SK-N-SH (cell line): ENCODE data around the gene CACNA1G. TPM values are rescaled to one million over a fixed set of nuclear protein-coding genes. Genes with fewer than 3 reads are reported as not detected.
A peak's percentile ranks its signal among the peaks of the same experiment; 100 is the strongest.

Experiments
- CTCF ChIA-PET: fragments of 300-600, 350-600 bp; formaldehyde crosslinking; extraction: SDS; loops from one replicate; lab custom pipeline; 2021; lab: Yijun Ruan, JAX
- POLR2A ChIA-PET: fragments of 350-600 bp; sonication (Branson Sonifier 250); formaldehyde crosslinking; extraction: SDS; loops from one replicate; lab custom pipeline; 2020; ENCODE audit warnings: antibody characterized with exemption, inconsistent platforms; lab: Yijun Ruan, JAX
- DNase-seq: peaks from one replicate; pipeline ENCODE4 v3.0.0; 2012
- H2AFZ ChIP-seq: fragments of 200-600 bp; sonication (generic); 2 replicates; pipeline ENCODE4 v1.8.1; 2016; ENCODE audit warnings: antibody characterized with exemption, mild to moderate bottlenecking, low read depth
- H3F3A ChIP-seq: fragments of 200-600 bp; sonication (generic); replicated peaks from 2 replicates; pipeline ENCODE3; 2016; ENCODE audit warnings: antibody characterized with exemption, mild to moderate bottlenecking; ENCODE audit not compliant: insufficient read depth
- H3K27ac ChIP-seq, 2 experiments: fragments of 200-500 bp in 1 of 2; fragments of 200-600 bp in 1 of 2; sonication (Bioruptor generic) in 1 of 2; sonication (generic), shearing (Covaris generic) in 1 of 2; 2 replicates each; pipeline versions ENCODE4 v1.5.1 to v1.6.1; 2014 to 2016; ENCODE audit warnings: low read depth in 2 of 2, inconsistent platforms in 1 of 2, low read length in 1 of 2, mild to moderate bottlenecking in 1 of 2, mixed read lengths in 1 of 2
- H3K27me3 ChIP-seq: fragments of 200-600 bp; sonication (generic), shearing (Covaris generic); 2 replicates; pipeline ENCODE4 v1.6.1; 2016; ENCODE audit warnings: mixed run types; ENCODE audit not compliant: insufficient read depth
- H3K36me3 ChIP-seq, 2 experiments: fragments of 200-500 bp in 1 of 2; fragments of 200-600 bp in 1 of 2; sonication (Bioruptor generic) in 1 of 2; sonication (generic) in 1 of 2; replicated peaks in 1 of 2; 2 replicates each; pipeline versions ENCODE3 to v1.5.1; 2014 to 2016; ENCODE audit warnings: low read length in 1 of 2, mild to moderate bottlenecking in 1 of 2; ENCODE audit not compliant: insufficient read depth in 2 of 2, control insufficient read depth in 1 of 2
- H3K4me1 ChIP-seq, 2 experiments: fragments of 200-500 bp in 1 of 2; fragments of 200-600 bp in 1 of 2; sonication (Bioruptor generic) in 1 of 2; sonication (generic), shearing (Covaris generic) in 1 of 2; 2 replicates each; pipeline versions ENCODE4 v1.5.1 to v1.6.1; 2014 to 2016; ENCODE audit warnings: low read depth in 1 of 2, low read length in 1 of 2, mixed run types in 1 of 2; ENCODE audit not compliant: insufficient read depth in 2 of 2, control insufficient read depth in 1 of 2
- H3K4me2 ChIP-seq: fragments of 200-600 bp; sonication (generic), shearing (Covaris generic); 2 replicates; pipeline ENCODE4 v1.6.1; 2017; ENCODE audit warnings: mixed run types
- H3K4me3 ChIP-seq, 2 experiments: fragments of 200-500 bp in 1 of 2; fragments of 200-600 bp in 1 of 2; sonication (Bioruptor generic) in 1 of 2; sonication (generic), shearing (Covaris generic) in 1 of 2; 2 replicates each; pipeline versions ENCODE4 v1.5.1 to v1.8.1; 2014 to 2016; ENCODE audit warnings: low read depth in 2 of 2, inconsistent platforms in 1 of 2, low read length in 1 of 2, mild to moderate bottlenecking in 1 of 2, mixed read lengths in 1 of 2, moderate library complexity in 1 of 2
- H3K79me2 ChIP-seq: fragments of 200-600 bp; sonication (generic); 2 replicates; pipeline ENCODE4 v1.8.1; 2017; ENCODE audit warnings: mild to moderate bottlenecking; ENCODE audit not compliant: insufficient read depth
- H3K9ac ChIP-seq: fragments of 200-600 bp; sonication (generic); 2 replicates; pipeline ENCODE4 v1.6.1; 2017; ENCODE audit warnings: mixed run types
- H3K9me2 ChIP-seq: fragments of 200-600 bp; sonication (generic); 2 replicates; pipeline ENCODE4 v1.6.1; 2017; ENCODE audit warnings: mixed run types
- H3K9me3 ChIP-seq: fragments of 200-600 bp; sonication (generic); 2 replicates; pipeline ENCODE4 v1.6.1; 2017; ENCODE audit warnings: mixed run types, mild to moderate bottlenecking, moderate library complexity
- H4K20me1 ChIP-seq: fragments of 200-600 bp; sonication (generic); 2 replicates; pipeline ENCODE4 v1.6.1; 2017; ENCODE audit warnings: mild to moderate bottlenecking, mixed run types; ENCODE audit not compliant: insufficient read depth
- CHD2 ChIP-seq: fragments of 150-350 bp; IDR thresholded peaks from 2 replicates; pipeline ENCODE4 v1.6.1; 2018; ENCODE audit warnings: low read length; ENCODE audit not compliant: partially characterized antibody
- EP300 ChIP-seq, 2 experiments: IDR thresholded peaks; 2 replicates each; pipeline versions ENCODE4 v1.4.0 to v1.6.1; 2012; ENCODE audit warnings: borderline replicate concordance in 1 of 2, low read depth in 1 of 2, low read length in 1 of 2
- FOXJ3 ChIP-seq: sonication (generic); formaldehyde crosslinking; IDR thresholded peaks from 2 replicates; pipeline ENCODE4 v1.5.1; 2020; ENCODE audit warnings: mild to moderate bottlenecking, missing genetic modification reagents
- FOXM1 ChIP-seq: IDR thresholded peaks from 2 replicates; pipeline ENCODE4 v1.4.0; 2012; ENCODE audit warnings: low read depth, mild to moderate bottlenecking
- GABPA ChIP-seq: IDR thresholded peaks from 2 replicates; pipeline ENCODE4 v1.4.0; 2012; ENCODE audit warnings: low read depth, mild to moderate bottlenecking
- JUND ChIP-seq: IDR thresholded peaks from 2 replicates; pipeline ENCODE4 v1.4.0; 2012
- MXI1 ChIP-seq: IDR thresholded peaks from 2 replicates; pipeline ENCODE4 v1.6.1; 2012; ENCODE audit warnings: mild to moderate bottlenecking, low read depth, low read length, improper control_type of control experiment
- RCOR1 ChIP-seq: fragments of 150-350 bp; IDR thresholded peaks from 2 replicates; pipeline ENCODE4 v1.6.1; 2017; ENCODE audit warnings: antibody characterized with exemption, low read length
- SMC3 ChIP-seq: IDR thresholded peaks from 2 replicates; pipeline ENCODE4 v1.6.1; 2012; ENCODE audit warnings: low read depth, low read length, improper control_type of control experiment
- TAF1 ChIP-seq: IDR thresholded peaks from 2 replicates; pipeline ENCODE4 v1.6.1; 2012; ENCODE audit warnings: low read depth, mild to moderate bottlenecking, low read length, moderate library complexity, borderline replicate concordance
- TCF12 ChIP-seq: IDR thresholded peaks from 2 replicates; pipeline ENCODE4 v1.4.0; 2012
- YY1 ChIP-seq: IDR thresholded peaks from 2 replicates; pipeline ENCODE4 v1.4.0; 2012; ENCODE audit warnings: low read depth, mild to moderate bottlenecking
- WGBS: methylation state at CpG from one replicate; pipeline ENCODE4 v1.1.6; 2017; ENCODE audit warnings: low lambda C conversion rate; 5-methylcytosine and 5-hydroxymethylcytosine counted together
- polyA plus RNA-seq, 3 experiments: library from polyadenylated mRNA; depleted of rRNA; stranded (reverse); fragments of >200 nt; gene quantifications; 2 replicates each; pipeline ENCODE4 v1.2.3, GENCODE V29; 2012
- TF ChIP-seq, protein P1 (sequence below): IDR thresholded peaks from 2 replicates; pipeline ENCODE4 v1.6.1; 2012; ENCODE audit warnings: mild to moderate bottlenecking, low read depth, low read length, moderate library complexity
- TF ChIP-seq, protein P2 (sequence below): fragments of 200-600 bp; sonication (generic); IDR thresholded peaks from 2 replicates; pipeline ENCODE4 v1.6.1; 2017; ENCODE audit warnings: antibody characterized with exemption, mild to moderate bottlenecking, moderate library complexity
- TF ChIP-seq, protein P3 (sequence below): fragments of 150-350 bp; IDR thresholded peaks from 2 replicates; pipeline ENCODE4 v1.6.1; 2016; ENCODE audit warnings: mild to moderate bottlenecking, low read depth, low read length
- TF ChIP-seq, protein P4 (sequence below): fragments of 150-350 bp; IDR thresholded peaks from 2 replicates; pipeline ENCODE4 v1.6.1; 2017; ENCODE audit warnings: antibody characterized with exemption, low read length, low read depth, borderline replicate concordance

The CACNA1G gene
- polyA plus RNA-seq, 1 of the 3 experiments (the other 2 are of a cell fraction): 0.21 TPM

DNA sequence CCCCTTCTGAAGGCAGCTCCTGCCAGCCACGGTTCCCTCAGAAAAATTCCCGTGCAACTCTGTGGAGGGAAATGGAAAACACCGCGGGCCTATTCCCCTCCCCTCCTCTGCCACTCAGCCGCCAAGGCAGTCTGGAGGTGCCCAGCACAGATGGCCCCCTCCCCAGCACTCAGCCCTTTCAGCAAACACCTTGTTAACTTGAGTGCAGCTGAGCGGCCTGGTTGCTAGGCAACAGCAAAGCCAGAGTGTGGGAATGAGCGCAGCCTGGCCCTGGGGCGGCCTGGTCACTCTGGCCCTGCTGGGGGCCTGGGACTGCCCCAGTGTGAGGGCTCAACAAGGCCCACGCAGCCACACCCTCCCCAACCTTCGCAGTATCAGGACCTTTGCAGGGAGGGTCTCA, 32.8 kb downstream of the CACNA1G start (continued):
- TF ChIP-seq FOXJ3 (peak; percentile 24; the same call in 1 of the 2 replicates), EP300 (IDR thresholded peaks at IDR 0.05; ENCODE audit: borderline replicate concordance in 1 of 2, low read depth in 1 of 2, low read length in 1 of 2) (peak in 1 of 2 experiments; percentile 20; a peak in 1 of 4 replicates), JUND (no peak), FOXM1 (no peak)
- TF ChIP-seq, protein P1, sequence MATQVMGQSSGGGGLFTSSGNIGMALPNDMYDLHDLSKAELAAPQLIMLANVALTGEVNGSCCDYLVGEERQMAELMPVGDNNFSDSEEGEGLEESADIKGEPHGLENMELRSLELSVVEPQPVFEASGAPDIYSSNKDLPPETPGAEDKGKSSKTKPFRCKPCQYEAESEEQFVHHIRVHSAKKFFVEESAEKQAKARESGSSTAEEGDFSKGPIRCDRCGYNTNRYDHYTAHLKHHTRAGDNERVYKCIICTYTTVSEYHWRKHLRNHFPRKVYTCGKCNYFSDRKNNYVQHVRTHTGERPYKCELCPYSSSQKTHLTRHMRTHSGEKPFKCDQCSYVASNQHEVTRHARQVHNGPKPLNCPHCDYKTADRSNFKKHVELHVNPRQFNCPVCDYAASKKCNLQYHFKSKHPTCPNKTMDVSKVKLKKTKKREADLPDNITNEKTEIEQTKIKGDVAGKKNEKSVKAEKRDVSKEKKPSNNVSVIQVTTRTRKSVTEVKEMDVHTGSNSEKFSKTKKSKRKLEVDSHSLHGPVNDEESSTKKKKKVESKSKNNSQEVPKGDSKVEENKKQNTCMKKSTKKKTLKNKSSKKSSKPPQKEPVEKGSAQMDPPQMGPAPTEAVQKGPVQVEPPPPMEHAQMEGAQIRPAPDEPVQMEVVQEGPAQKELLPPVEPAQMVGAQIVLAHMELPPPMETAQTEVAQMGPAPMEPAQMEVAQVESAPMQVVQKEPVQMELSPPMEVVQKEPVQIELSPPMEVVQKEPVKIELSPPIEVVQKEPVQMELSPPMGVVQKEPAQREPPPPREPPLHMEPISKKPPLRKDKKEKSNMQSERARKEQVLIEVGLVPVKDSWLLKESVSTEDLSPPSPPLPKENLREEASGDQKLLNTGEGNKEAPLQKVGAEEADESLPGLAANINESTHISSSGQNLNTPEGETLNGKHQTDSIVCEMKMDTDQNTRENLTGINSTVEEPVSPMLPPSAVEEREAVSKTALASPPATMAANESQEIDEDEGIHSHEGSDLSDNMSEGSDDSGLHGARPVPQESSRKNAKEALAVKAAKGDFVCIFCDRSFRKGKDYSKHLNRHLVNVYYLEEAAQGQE: no peak

DNA sequence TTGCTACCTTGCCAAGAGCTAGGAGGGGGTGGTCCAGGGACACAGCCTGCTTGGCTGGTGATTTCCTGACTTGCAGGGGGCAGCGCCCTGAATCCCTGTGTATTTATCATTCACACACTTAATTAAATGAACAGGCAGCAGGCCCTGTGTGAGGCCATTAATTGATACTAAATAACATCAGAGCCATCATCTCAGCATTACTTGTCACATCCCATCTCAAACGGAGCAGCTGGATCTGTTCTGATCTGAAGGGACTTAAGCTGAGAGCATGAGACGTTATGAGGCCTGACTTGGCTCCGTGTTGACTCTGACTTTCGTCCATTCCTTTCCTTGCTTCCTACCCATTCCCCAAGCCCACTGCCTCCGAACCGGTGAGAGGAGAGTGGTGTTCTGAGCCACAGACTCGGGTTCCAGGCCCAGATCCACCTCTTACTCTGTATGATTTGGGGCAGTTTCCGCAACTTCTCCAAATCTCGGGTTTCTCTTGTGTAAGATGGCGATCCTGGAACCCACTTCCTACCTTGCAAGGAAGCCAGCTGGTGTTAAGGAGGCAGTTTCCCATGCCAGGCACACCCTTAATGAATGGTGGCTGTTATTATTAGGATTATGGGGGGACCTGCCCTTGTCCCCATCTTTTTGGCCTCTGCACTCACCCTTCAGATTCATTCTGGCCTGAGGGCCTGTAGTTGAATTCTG, 33.8 kb downstream of the CACNA1G start:
- H3K9me3 ChIP-seq: no peaks in the 10 kb centered on the region
- ChIA-PET CTCF (interaction anchor here (1.2 to 12.9 kb wide), 8 partner anchors 9 to 65 kb away, joined by 3 to 163 read pairs (median 4); partner anchors contain the start of gene CACNA1G), POLR2A (interaction anchor here (1.1 kb wide), 1 partner anchor 11 kb away, joined by 3 read pairs; no protein-coding TSS in a partner anchor)
- DNase-seq: peak; percentile 66
- peaks cover 0 to 36% of the 10 kb centered on the region in 2 experiments; a peak in 2 of 4 replicates for H3K4me1 ChIP-seq
- H2AFZ ChIP-seq: no peak overlapping the region
- no peaks in the 10 kb centered on the region for H3F3A ChIP-seq
- WGBS: 78% methylated on average over 11 of the region's 11 CpGs
- H3K4me3 ChIP-seq: no peak overlapping the region
- H3K27ac ChIP-seq: peak overlapping the region in 1 of 2 experiments; percentile 3; a peak in 1 of 4 replicates
- no peaks in the 10 kb centered on the region for H3K36me3 ChIP-seq
- no peak overlapping the region for H3K9ac ChIP-seq
- no peak overlapping the region for H3K4me2 ChIP-seq
- no peaks in the 10 kb centered on the region for H3K9me2 ChIP-seq
- no peaks in the 10 kb centered on the region for H3K79me2 ChIP-seq
- no peak for TF ChIP-seq CHD2
- TF ChIP-seq, protein P2, sequence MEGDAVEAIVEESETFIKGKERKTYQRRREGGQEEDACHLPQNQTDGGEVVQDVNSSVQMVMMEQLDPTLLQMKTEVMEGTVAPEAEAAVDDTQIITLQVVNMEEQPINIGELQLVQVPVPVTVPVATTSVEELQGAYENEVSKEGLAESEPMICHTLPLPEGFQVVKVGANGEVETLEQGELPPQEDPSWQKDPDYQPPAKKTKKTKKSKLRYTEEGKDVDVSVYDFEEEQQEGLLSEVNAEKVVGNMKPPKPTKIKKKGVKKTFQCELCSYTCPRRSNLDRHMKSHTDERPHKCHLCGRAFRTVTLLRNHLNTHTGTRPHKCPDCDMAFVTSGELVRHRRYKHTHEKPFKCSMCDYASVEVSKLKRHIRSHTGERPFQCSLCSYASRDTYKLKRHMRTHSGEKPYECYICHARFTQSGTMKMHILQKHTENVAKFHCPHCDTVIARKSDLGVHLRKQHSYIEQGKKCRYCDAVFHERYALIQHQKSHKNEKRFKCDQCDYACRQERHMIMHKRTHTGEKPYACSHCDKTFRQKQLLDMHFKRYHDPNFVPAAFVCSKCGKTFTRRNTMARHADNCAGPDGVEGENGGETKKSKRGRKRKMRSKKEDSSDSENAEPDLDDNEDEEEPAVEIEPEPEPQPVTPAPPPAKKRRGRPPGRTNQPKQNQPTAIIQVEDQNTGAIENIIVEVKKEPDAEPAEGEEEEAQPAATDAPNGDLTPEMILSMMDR: no peak
- TF ChIP-seq RCOR1: peak; percentile 61; the same call in 1 of the 2 replicates
- TF ChIP-seq, protein P3, sequence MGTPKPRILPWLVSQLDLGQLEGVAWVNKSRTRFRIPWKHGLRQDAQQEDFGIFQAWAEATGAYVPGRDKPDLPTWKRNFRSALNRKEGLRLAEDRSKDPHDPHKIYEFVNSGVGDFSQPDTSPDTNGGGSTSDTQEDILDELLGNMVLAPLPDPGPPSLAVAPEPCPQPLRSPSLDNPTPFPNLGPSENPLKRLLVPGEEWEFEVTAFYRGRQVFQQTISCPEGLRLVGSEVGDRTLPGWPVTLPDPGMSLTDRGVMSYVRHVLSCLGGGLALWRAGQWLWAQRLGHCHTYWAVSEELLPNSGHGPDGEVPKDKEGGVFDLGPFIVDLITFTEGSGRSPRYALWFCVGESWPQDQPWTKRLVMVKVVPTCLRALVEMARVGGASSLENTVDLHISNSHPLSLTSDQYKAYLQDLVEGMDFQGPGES: no peak
- TF ChIP-seq SMC3: no peak
- TF ChIP-seq TCF12: no peak
- TF ChIP-seq MXI1: no peak
- no peak for TF ChIP-seq TAF1
- TF ChIP-seq, protein P4, sequence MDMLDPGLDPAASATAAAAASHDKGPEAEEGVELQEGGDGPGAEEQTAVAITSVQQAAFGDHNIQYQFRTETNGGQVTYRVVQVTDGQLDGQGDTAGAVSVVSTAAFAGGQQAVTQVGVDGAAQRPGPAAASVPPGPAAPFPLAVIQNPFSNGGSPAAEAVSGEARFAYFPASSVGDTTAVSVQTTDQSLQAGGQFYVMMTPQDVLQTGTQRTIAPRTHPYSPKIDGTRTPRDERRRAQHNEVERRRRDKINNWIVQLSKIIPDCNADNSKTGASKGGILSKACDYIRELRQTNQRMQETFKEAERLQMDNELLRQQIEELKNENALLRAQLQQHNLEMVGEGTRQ: no peak
- 0 out of 2 replicates have a peak, but pooled peaks have one; percentile 48 for TF ChIP-seq FOXJ3
- TF ChIP-seq YY1: no peak
- TF ChIP-seq JUND: no peak
- no peak for TF ChIP-seq GABPA
- no peaks in the 10 kb centered on the region for H3K27me3 ChIP-seq
- H4K20me1 ChIP-seq: no peaks in the 10 kb centered on the region
